Fibroblast of lung (primary cell): Measurements from ENCODE around the gene TRPM3. TPM values are rescaled to one million over a fixed set of nuclear protein-coding genes. Genes with fewer than 3 reads are reported as not detected.

ENCODE experiments used
- DNase-seq, 2 donors: peaks; one replicate each; pipeline versions ENCODE4 v3.0.0 to v3.0.0-alpha.2; 2010; ENCODE audit warnings: low read depth in 2 of 2
- H2AFZ ChIP-seq: 2 replicates; pipeline ENCODE4 v1.5.1; 2012; ENCODE audit warnings: low read length, control low read depth, inconsistent platforms
- H3K27ac ChIP-seq: 2 replicates; pipeline ENCODE4 v1.5.1; 2011; ENCODE audit warnings: low read length, control low read depth; ENCODE audit not compliant: insufficient read depth
- H3K27me3 ChIP-seq: 2 replicates; pipeline ENCODE4 v1.5.1; 2011; ENCODE audit warnings: mild to moderate bottlenecking, low read length; ENCODE audit not compliant: control insufficient read depth, insufficient read depth
- H3K36me3 ChIP-seq: 2 replicates; pipeline ENCODE4 v1.5.1; 2011; ENCODE audit warnings: low read length; ENCODE audit not compliant: control insufficient read depth, insufficient read depth
- H3K4me1 ChIP-seq: 2 replicates; pipeline ENCODE4 v1.5.1; 2011; ENCODE audit warnings: low read length; ENCODE audit not compliant: control insufficient read depth, insufficient read depth; ENCODE audit errors: extremely low read depth
- H3K4me2 ChIP-seq: 2 replicates; pipeline ENCODE4 v1.5.1; 2011; ENCODE audit warnings: low read length, control low read depth; ENCODE audit not compliant: insufficient read depth; ENCODE audit errors: extremely low read depth
- H3K4me3 ChIP-seq, 4 experiments: fragments of 200-600 bp in 1 of 4; sonication (generic) in 1 of 4; replicated peaks in 1 of 4; 2 replicates each; pipeline ENCODE4 v1.5.1; 2011 to 2016; ENCODE audit warnings: low read length in 4 of 4, low read depth in 3 of 4, mild to moderate bottlenecking in 3 of 4, control low read depth in 2 of 4, inconsistent platforms in 1 of 4, mixed read lengths in 1 of 4; ENCODE audit not compliant: insufficient read depth in 1 of 4; ENCODE audit errors: control extremely low read depth in 1 of 4
- H3K79me2 ChIP-seq: 2 replicates; pipeline ENCODE4 v1.5.1; 2012; ENCODE audit warnings: mild to moderate bottlenecking, low read length, inconsistent platforms; ENCODE audit not compliant: control insufficient read depth, insufficient read depth
- H3K9ac ChIP-seq: 2 replicates; pipeline ENCODE4 v1.5.1; 2011; ENCODE audit warnings: mild to moderate bottlenecking, low read length, control low read depth; ENCODE audit not compliant: insufficient read depth
- H3K9me3 ChIP-seq: 2 replicates; pipeline ENCODE4 v1.5.1; 2012; ENCODE audit warnings: low read depth, low read length; ENCODE audit not compliant: control insufficient read depth, insufficient read depth
- H4K20me1 ChIP-seq: 2 replicates; pipeline ENCODE4 v1.5.1; 2011; ENCODE audit warnings: low read length; ENCODE audit not compliant: control insufficient read depth, insufficient read depth; ENCODE audit errors: extremely low read depth
- CTCF ChIP-seq, 2 donors: IDR thresholded peaks in 1 of 2; conservative IDR thresholded peaks in 1 of 2; 1 replicate in 1 of 2; 2 replicates in 1 of 2; pipeline ENCODE4 v1.5.1; 2011 to 2012; ENCODE audit warnings: low read length in 2 of 2, control low read depth in 1 of 2, inconsistent platforms in 1 of 2, low read depth in 1 of 2, mild to moderate bottlenecking in 1 of 2
- EZH2 ChIP-seq: IDR thresholded peaks from 2 replicates; pipeline ENCODE4 v1.5.1; 2012; ENCODE audit warnings: low read length, control low read depth, mild to moderate bottlenecking; ENCODE audit errors: missing control alignments
- polyA plus RNA-seq, 2 donors: library from polyadenylated mRNA; depleted of rRNA in 1 of 2; stranded (reverse) in 1 of 2; unstranded in 1 of 2; fragments of >200 nt; gene quantifications; 2 replicates each; pipeline ENCODE4 v1.2.1, GENCODE V29; 2011 to 2012; ENCODE audit warnings: missing spikeins in 1 of 2
- total RNA-seq: library from RNA; depleted of rRNA; stranded (reverse); fragments of >200 nt; gene quantifications from 2 replicates; pipeline ENCODE4 v1.2.1, GENCODE V29; 2014

Gene TRPM3
- total and polyA plus RNA-seq, 2 donors (not counting 1 experiment from before 2014, with no cell fraction given): 0.05 to 0.50 TPM

- no peak overlapping the region for H3K4me3 ChIP-seq
- no peaks in the 10 kb centered on the region for H3K4me1 ChIP-seq
- H2AFZ ChIP-seq: no peak overlapping the region
- H3K9ac ChIP-seq: no peak overlapping the region
- TF ChIP-seq CTCF (conservative IDR thresholded peaks at IDR 0.05 in 1 of 2, IDR thresholded peaks at IDR 0.05 in 1 of 2; ENCODE audit: low read depth in 1 of 2, low read length in 2 of 2) (no peak), EZH2 (no peak)
- H3K27ac ChIP-seq: no peak overlapping the region
- H3K79me2 ChIP-seq: no peaks in the 10 kb centered on the region
- H3K9me3 ChIP-seq: no peaks in the 10 kb centered on the region
- no peaks in the 10 kb centered on the region for H3K27me3 ChIP-seq
- H4K20me1 ChIP-seq: no peaks in the 10 kb centered on the region
- peak in 1 of 2 donors; percentile 25 for DNase-seq
- no peaks in the 10 kb centered on the region for H3K36me3 ChIP-seq
- no peak overlapping the region for H3K4me2 ChIP-seq
Measured at GRCh38 chr9:70514273-70514672, 607.1 kb downstream of the TRPM3 start.

GRCh38 chr9:70511858-70512257 lies 609.6 kb downstream of the TRPM3 start:
- H3K27me3 ChIP-seq: no peaks in the 10 kb centered on the region
- no peaks in the 10 kb centered on the region for H4K20me1 ChIP-seq
- no peak overlapping the region for H2AFZ ChIP-seq
- TF ChIP-seq EZH2: no peak
- TF ChIP-seq CTCF (conservative IDR thresholded peaks at IDR 0.05 in 1 of 2, IDR thresholded peaks at IDR 0.05 in 1 of 2; ENCODE audit: low read depth in 1 of 2, low read length in 2 of 2): no peak
- no peaks in the 10 kb centered on the region for H3K9me3 ChIP-seq
- no peak for DNase-seq
- H3K36me3 ChIP-seq: no peaks in the 10 kb centered on the region
- H3K4me2 ChIP-seq: no peak overlapping the region
- no peak overlapping the region for H3K4me3 ChIP-seq
- no peaks in the 10 kb centered on the region for H3K79me2 ChIP-seq
- no peak overlapping the region for H3K27ac ChIP-seq
- H3K4me1 ChIP-seq: no peaks in the 10 kb centered on the region
- H3K9ac ChIP-seq: no peak overlapping the region

GRCh38 chr9:70510157-70510770 lies 611.2 kb downstream of the TRPM3 start:
- Histone ChIP-seq H3K36me3 (no peaks in the 10 kb centered on the region), H3K4me2 (no peak overlapping the region), H3K9me3 (no peaks in the 10 kb centered on the region), H3K4me1 (no peaks in the 10 kb centered on the region), H3K27me3 (no peaks in the 10 kb centered on the region), H3K79me2 (no peaks in the 10 kb centered on the region), H2AFZ (no peak overlapping the region), H3K4me3 (no peak overlapping the region), H4K20me1 (no peaks in the 10 kb centered on the region), H3K27ac (no peak overlapping the region), H3K9ac (no peak overlapping the region)
- TF ChIP-seq EZH2 (no peak), CTCF (conservative IDR thresholded peaks at IDR 0.05 in 1 of 2, IDR thresholded peaks at IDR 0.05 in 1 of 2; ENCODE audit: low read depth in 1 of 2, low read length in 2 of 2) (peak; percentile 47 to 60)
- DNase-seq: peak in 1 of 2 donors; percentile 16
